Body of pancreas (tissue), 4 donors: Measurements from ENCODE around the gene MRAP2.

Experiments
- POLR2A ChIP-seq, 3 donors: fragments of 450-650 bp; IDR thresholded peaks; one replicate each; pipeline ENCODE4 v1.6.1; 2016; ENCODE audit warnings: antibody characterized with exemption in 3 of 3, mild to moderate bottlenecking in 2 of 3
- TF ChIP-seq, protein P1 (sequence below), 7 experiments: fragments of 450-650 bp in 4 of 7; fragments of 200-600 bp in 3 of 7; sonication (generic) in 3 of 7; IDR thresholded peaks; one replicate each; pipeline ENCODE4 v1.5.1; 2016 to 2019; ENCODE audit warnings: antibody characterized with exemption in 7 of 7

DNA sequence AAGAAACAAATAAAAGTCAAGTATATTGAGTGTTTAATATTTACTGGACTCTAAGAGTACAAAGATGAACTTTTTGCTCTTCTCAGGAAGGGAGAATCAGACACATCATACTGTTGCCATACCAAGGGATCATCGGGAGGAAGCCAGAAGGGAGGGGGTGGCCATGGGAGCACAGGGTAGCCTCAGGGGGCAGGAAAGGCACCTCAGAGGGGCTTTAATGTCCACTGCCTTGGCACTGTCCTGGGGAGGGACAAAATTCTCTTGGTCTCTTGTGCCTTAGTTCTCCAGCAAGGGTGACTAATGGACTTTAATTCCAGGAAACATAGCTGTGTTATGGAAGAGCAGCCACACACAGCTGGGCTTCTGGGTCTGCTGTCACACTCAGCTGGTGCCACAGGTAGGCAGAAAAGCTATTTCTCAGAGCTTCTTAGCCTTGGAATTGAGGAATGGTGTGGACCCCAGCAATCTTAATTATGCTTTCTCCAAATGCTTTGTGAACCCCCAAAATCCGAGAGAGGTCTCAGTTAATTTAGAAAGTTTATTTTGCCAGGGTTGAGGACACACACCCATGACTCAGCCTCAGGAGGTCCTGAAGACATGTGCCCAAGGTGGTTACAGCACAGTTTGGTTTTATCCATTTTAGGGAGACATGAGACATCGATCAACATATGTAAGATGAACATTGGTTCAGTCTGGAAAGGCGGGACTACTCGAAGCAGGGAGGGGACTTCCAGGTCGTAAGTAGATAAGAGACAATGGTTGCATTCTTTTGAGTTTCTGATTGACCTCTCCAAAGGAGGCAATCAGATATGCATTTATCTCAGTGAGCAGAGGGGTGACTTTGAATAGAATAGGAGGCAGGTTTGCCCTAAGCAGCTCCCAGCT lies 53.2 kb downstream of the MRAP2 start:
- TF ChIP-seq, protein P1, sequence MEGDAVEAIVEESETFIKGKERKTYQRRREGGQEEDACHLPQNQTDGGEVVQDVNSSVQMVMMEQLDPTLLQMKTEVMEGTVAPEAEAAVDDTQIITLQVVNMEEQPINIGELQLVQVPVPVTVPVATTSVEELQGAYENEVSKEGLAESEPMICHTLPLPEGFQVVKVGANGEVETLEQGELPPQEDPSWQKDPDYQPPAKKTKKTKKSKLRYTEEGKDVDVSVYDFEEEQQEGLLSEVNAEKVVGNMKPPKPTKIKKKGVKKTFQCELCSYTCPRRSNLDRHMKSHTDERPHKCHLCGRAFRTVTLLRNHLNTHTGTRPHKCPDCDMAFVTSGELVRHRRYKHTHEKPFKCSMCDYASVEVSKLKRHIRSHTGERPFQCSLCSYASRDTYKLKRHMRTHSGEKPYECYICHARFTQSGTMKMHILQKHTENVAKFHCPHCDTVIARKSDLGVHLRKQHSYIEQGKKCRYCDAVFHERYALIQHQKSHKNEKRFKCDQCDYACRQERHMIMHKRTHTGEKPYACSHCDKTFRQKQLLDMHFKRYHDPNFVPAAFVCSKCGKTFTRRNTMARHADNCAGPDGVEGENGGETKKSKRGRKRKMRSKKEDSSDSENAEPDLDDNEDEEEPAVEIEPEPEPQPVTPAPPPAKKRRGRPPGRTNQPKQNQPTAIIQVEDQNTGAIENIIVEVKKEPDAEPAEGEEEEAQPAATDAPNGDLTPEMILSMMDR (IDR thresholded peaks at IDR 0.05) = no peak
- TF ChIP-seq POLR2A (IDR thresholded peaks at IDR 0.05) = no peak
